Measurements from ENCODE around the gene B3GLCT. TPM values are rescaled to one million over a fixed set of nuclear protein-coding genes. Genes with fewer than 3 reads are reported as not detected.

The B3GLCT gene
- polyA plus RNA-seq, 1 donor from 2014 or later, result 8.2 TPM

GRCh38 chr13:31162151-31163008 is 37.4 kb upstream of the B3GLCT start:
- Histone ChIP-seq H3K9me3 (ENCODE audit: low read length) (no peaks in the 10 kb centered on the region), H3K27ac (ENCODE audit: low read length) (peak overlapping the region; percentile 89), H3K4me3 (ENCODE audit: low read length) (peak overlapping the region; percentile 90), H3K9me2 (ENCODE audit: insufficient read depth, low read length) (no peaks in the 10 kb centered on the region), H3K27me3 (ENCODE audit: insufficient read depth, low read depth, low read length) (no peaks in the 10 kb centered on the region), H2AFZ (ENCODE audit: low read depth, low read length) (peak overlapping the region; percentile 78), H3K9ac (ENCODE audit: low read length) (peak overlapping the region; percentile 74), H3F3A (ENCODE audit: insufficient read depth, low read length, poor library complexity, severe bottlenecking) (no peaks in the 10 kb centered on the region), H3K79me2 (replicated peaks; ENCODE audit: insufficient read depth, low read length) (peaks cover 33% of the 10 kb centered on the region), H3K36me3 (ENCODE audit: insufficient read depth, low read length) (peaks cover 1% of the 10 kb centered on the region), H3K4me2 (ENCODE audit: low read length) (peak overlapping the region; percentile 68), H4K20me1 (ENCODE audit: insufficient read depth) (no peaks in the 10 kb centered on the region)
- peak; percentile 93 for TF ChIP-seq MXI1 (conservative IDR thresholded peaks at IDR 0.05; ENCODE audit: poor library complexity, severe bottlenecking)
- TF ChIP-seq TAF1 (IDR thresholded peaks at IDR 0.05; ENCODE audit: low read depth), result peak; percentile 70
- TF ChIP-seq, protein P1, sequence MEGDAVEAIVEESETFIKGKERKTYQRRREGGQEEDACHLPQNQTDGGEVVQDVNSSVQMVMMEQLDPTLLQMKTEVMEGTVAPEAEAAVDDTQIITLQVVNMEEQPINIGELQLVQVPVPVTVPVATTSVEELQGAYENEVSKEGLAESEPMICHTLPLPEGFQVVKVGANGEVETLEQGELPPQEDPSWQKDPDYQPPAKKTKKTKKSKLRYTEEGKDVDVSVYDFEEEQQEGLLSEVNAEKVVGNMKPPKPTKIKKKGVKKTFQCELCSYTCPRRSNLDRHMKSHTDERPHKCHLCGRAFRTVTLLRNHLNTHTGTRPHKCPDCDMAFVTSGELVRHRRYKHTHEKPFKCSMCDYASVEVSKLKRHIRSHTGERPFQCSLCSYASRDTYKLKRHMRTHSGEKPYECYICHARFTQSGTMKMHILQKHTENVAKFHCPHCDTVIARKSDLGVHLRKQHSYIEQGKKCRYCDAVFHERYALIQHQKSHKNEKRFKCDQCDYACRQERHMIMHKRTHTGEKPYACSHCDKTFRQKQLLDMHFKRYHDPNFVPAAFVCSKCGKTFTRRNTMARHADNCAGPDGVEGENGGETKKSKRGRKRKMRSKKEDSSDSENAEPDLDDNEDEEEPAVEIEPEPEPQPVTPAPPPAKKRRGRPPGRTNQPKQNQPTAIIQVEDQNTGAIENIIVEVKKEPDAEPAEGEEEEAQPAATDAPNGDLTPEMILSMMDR (IDR thresholded peaks at IDR 0.05; ENCODE audit: poor library complexity, severe bottlenecking), result no peak
- TF ChIP-seq RAD21 (conservative IDR thresholded peaks at IDR 0.05), result no peak
- TF ChIP-seq, protein P2, sequence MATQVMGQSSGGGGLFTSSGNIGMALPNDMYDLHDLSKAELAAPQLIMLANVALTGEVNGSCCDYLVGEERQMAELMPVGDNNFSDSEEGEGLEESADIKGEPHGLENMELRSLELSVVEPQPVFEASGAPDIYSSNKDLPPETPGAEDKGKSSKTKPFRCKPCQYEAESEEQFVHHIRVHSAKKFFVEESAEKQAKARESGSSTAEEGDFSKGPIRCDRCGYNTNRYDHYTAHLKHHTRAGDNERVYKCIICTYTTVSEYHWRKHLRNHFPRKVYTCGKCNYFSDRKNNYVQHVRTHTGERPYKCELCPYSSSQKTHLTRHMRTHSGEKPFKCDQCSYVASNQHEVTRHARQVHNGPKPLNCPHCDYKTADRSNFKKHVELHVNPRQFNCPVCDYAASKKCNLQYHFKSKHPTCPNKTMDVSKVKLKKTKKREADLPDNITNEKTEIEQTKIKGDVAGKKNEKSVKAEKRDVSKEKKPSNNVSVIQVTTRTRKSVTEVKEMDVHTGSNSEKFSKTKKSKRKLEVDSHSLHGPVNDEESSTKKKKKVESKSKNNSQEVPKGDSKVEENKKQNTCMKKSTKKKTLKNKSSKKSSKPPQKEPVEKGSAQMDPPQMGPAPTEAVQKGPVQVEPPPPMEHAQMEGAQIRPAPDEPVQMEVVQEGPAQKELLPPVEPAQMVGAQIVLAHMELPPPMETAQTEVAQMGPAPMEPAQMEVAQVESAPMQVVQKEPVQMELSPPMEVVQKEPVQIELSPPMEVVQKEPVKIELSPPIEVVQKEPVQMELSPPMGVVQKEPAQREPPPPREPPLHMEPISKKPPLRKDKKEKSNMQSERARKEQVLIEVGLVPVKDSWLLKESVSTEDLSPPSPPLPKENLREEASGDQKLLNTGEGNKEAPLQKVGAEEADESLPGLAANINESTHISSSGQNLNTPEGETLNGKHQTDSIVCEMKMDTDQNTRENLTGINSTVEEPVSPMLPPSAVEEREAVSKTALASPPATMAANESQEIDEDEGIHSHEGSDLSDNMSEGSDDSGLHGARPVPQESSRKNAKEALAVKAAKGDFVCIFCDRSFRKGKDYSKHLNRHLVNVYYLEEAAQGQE (IDR thresholded peaks at IDR 0.05; ENCODE audit: borderline replicate concordance), result peak; percentile 46
- peak; percentile 17 for TF ChIP-seq SMC3 (conservative IDR thresholded peaks at IDR 0.05; ENCODE audit: poor library complexity)
- peak; percentile 73 for TF ChIP-seq EP300 (conservative IDR thresholded peaks at IDR 0.05; ENCODE audit: poor library complexity, severe bottlenecking)
- TF ChIP-seq POLR2AphosphoS5 (IDR thresholded peaks at IDR 0.05), result peak; percentile 88
- TF ChIP-seq EZH2 (IDR thresholded peaks at IDR 0.05; ENCODE audit: borderline replicate concordance, insufficient read depth, low read length, poor library complexity, severe bottlenecking), result no peak

- Histone ChIP-seq H3K4me3 (ENCODE audit: low read length) (no peak overlapping the region), H2AFZ (ENCODE audit: low read depth, low read length) (no peak overlapping the region), H3K27me3 (ENCODE audit: insufficient read depth, low read depth, low read length) (no peaks in the 10 kb centered on the region), H3K9me2 (ENCODE audit: insufficient read depth, low read length) (no peaks in the 10 kb centered on the region), H3K36me3 (ENCODE audit: insufficient read depth, low read length) (no peaks in the 10 kb centered on the region), H3K27ac (ENCODE audit: low read length) (no peak overlapping the region), H3K4me2 (ENCODE audit: low read length) (no peak overlapping the region), H3K9ac (ENCODE audit: low read length) (no peak overlapping the region), H3F3A (ENCODE audit: insufficient read depth, low read length, poor library complexity, severe bottlenecking) (no peaks in the 10 kb centered on the region), H3K79me2 (replicated peaks; ENCODE audit: insufficient read depth, low read length) (peaks cover 7% of the 10 kb centered on the region), H3K9me3 (ENCODE audit: low read length) (no peaks in the 10 kb centered on the region), H4K20me1 (ENCODE audit: insufficient read depth) (no peaks in the 10 kb centered on the region)
- TF ChIP-seq, protein P1 (IDR thresholded peaks at IDR 0.05; ENCODE audit: poor library complexity, severe bottlenecking), result no peak
- TF ChIP-seq TAF1 (IDR thresholded peaks at IDR 0.05; ENCODE audit: low read depth) (no peak), EZH2 (IDR thresholded peaks at IDR 0.05; ENCODE audit: borderline replicate concordance, insufficient read depth, low read length, poor library complexity, severe bottlenecking) (no peak), MXI1 (conservative IDR thresholded peaks at IDR 0.05; ENCODE audit: poor library complexity, severe bottlenecking) (no peak), POLR2AphosphoS5 (IDR thresholded peaks at IDR 0.05) (no peak), EP300 (conservative IDR thresholded peaks at IDR 0.05; ENCODE audit: poor library complexity, severe bottlenecking) (no peak), SMC3 (conservative IDR thresholded peaks at IDR 0.05; ENCODE audit: poor library complexity) (no peak), RAD21 (conservative IDR thresholded peaks at IDR 0.05) (no peak)
- TF ChIP-seq, protein P2 (IDR thresholded peaks at IDR 0.05; ENCODE audit: borderline replicate concordance), result no peak
Measured at GRCh38 chr13:31166591-31166990, 33.2 kb upstream of the B3GLCT start.
